ENCODE results near the gene DNAJB4. TPM values are rescaled to one million over a fixed set of nuclear protein-coding genes. Genes with fewer than 3 reads are reported as not detected.

The DNAJB4 gene
- total RNA-seq, 4 donors from 2014 or later, result 44.5 to 57.2 (median 50.8) TPM

DNA sequence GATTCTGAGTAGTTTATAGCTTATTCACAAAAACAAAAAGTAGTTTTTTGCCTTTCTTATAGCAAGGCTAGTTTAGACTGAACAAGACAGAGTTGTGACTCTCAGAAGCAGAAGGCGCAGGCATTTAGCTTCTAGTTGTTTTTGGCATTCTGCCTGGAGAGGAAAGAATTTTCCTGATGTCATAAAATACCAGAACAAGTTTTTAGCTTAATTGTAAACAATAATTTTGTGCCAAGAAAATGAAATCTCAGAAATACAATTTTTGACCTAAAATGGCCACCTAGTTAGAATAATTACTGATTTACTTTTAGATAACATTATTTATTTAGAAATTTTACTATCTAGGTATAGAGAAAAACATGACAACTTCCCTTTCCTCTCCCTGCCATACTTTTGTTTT lies 1.0 kb downstream of the DNAJB4 start:
- H3K4me1 ChIP-seq, result peaks cover 12 to 24% of the 10 kb centered on the region in 2 donors
- no peaks in the 10 kb centered on the region for H3K27me3 ChIP-seq
- intact Hi-C loops (cut with DNase I), result no loop called here
- peak overlapping the region; percentile 90 to 98 (median 94) for H3K27ac ChIP-seq
- WGBS, 2 donors, result 0 to 2% methylated on average over 1 of the region's 1 CpG
- H3K36me3 ChIP-seq, result no peaks in the 10 kb centered on the region
- H3K9me3 ChIP-seq, result no peaks in the 10 kb centered on the region
- H3K4me3 ChIP-seq (replicated peaks in 1 of 3), result peak overlapping the region in 2 of 3 donors; percentile 34 to 89
- DNase-seq, result peak; percentile 20 to 25
- peak in 1 of 2 donors; percentile 87 for TF ChIP-seq POLR2A (IDR thresholded peaks at IDR 0.05)
- TF ChIP-seq, protein P1, sequence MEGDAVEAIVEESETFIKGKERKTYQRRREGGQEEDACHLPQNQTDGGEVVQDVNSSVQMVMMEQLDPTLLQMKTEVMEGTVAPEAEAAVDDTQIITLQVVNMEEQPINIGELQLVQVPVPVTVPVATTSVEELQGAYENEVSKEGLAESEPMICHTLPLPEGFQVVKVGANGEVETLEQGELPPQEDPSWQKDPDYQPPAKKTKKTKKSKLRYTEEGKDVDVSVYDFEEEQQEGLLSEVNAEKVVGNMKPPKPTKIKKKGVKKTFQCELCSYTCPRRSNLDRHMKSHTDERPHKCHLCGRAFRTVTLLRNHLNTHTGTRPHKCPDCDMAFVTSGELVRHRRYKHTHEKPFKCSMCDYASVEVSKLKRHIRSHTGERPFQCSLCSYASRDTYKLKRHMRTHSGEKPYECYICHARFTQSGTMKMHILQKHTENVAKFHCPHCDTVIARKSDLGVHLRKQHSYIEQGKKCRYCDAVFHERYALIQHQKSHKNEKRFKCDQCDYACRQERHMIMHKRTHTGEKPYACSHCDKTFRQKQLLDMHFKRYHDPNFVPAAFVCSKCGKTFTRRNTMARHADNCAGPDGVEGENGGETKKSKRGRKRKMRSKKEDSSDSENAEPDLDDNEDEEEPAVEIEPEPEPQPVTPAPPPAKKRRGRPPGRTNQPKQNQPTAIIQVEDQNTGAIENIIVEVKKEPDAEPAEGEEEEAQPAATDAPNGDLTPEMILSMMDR (IDR thresholded peaks at IDR 0.05), result no peak

DNA sequence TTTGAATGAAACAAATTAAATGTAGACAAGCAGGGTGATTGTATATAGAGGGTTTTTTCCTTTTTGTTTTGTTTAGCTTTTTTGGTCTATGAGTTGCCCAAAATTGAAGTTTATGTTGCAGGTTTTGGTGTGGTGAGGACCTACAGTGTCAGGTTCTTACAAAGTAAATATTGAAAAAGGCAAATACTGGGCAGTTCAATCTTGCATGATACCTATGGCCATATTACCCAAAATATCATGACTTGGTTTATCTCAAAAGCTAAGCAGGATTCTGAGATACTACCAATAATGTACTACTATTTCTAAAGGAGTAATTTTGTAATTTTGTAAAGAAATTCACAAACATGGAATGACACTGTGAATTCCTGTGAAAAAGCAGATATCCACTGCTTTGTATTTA lies 1.8 kb downstream of the DNAJB4 start:
- H3K4me3 ChIP-seq (replicated peaks in 1 of 3), result peak overlapping the region in 2 of 3 donors; percentile 34 to 89
- TF ChIP-seq POLR2A (IDR thresholded peaks at IDR 0.05), result no peak
- H3K27me3 ChIP-seq, result no peaks in the 10 kb centered on the region
- no peaks in the 10 kb centered on the region for H3K9me3 ChIP-seq
- DNase-seq, result no peak
- peak overlapping the region; percentile 90 to 98 (median 94) for H3K27ac ChIP-seq
- intact Hi-C loops (cut with DNase I), result no loop called here
- no peaks in the 10 kb centered on the region for H3K36me3 ChIP-seq
- peaks cover 12 to 28% of the 10 kb centered on the region in 2 donors for H3K4me1 ChIP-seq

DNA sequence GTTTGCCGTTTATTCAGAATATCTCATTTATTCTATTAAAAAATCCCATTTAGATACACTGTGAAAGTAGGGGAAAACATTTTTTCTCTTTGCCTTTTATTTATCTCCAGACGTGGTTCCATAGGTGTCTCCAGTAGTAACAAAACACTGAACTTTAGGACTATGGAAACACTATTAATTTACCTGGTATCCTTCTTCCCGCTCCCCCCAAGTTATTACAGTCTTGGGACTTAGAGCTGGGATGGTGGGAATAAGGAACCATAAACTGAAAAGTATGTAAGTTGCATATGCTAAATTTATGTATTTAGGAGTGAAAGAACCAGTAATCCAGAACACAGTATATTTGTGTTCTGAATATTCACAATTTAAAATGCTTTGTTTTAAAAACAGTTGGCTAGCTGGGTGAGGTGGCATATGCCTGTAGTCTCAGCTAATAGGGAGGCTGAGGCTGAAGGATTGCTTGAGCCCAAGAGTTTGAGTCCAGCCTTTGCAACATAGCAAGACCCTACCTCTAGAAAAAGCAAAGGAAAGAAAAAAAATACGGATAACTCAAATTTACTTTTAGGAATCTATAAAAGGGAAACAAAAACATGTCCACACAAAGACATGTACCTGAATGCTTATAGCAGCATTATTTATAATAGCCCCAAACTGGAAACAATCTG lies 3.1 kb downstream of the DNAJB4 start:
- peak overlapping the region in 1 of 3 donors; percentile 98 for H3K27ac ChIP-seq
- no peak for DNase-seq
- H3K27me3 ChIP-seq, result no peaks in the 10 kb centered on the region
- 88 to 91% methylated on average over 4 of the region's 4 CpGs for WGBS, 2 donors
- intact Hi-C loops (cut with DNase I), result no loop called here
- TF ChIP-seq, protein P1 (IDR thresholded peaks at IDR 0.05), result no peak
- TF ChIP-seq POLR2A (IDR thresholded peaks at IDR 0.05), result no peak
- H3K36me3 ChIP-seq, result no peaks in the 10 kb centered on the region
- H3K4me3 ChIP-seq (replicated peaks in 1 of 3), result no peak overlapping the region
- peaks cover 12 to 28% of the 10 kb centered on the region in 2 donors for H3K4me1 ChIP-seq
- no peaks in the 10 kb centered on the region for H3K9me3 ChIP-seq

DNA sequence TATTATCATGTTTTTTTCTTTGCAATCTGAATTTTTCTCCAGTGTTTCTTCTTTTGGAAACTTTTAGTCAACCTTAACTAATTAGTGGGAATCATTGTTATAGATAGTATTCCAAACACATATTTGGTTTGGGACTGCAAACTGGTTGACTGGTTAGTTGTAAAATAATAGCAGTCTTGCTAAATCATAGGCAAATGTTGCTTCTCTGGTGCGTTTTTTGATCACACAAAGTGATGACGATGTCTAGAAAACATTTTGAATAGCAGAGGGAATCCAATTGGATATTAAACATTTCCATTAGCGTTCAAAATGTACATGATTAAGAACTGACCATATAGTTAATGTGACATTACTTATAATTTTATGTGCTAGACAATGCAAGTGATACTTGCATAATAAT lies 4.5 kb downstream of the DNAJB4 start:
- WGBS, 2 donors, result 91 to 95% methylated on average over 3 of the region's 3 CpGs
- Histone ChIP-seq H3K27me3 (no peaks in the 10 kb centered on the region), H3K27ac (no peak overlapping the region), H3K9me3 (no peaks in the 10 kb centered on the region), H3K36me3 (peaks cover 3 to 10% of the 10 kb centered on the region in 2 donors), H3K4me3 (replicated peaks in 1 of 3) (no peak overlapping the region), H3K4me1 (peaks cover 12 to 28% of the 10 kb centered on the region in 2 donors)
- TF ChIP-seq POLR2A (IDR thresholded peaks at IDR 0.05), result no peak
- TF ChIP-seq, protein P1 (IDR thresholded peaks at IDR 0.05), result no peak
- no peak for DNase-seq
- intact Hi-C loops (cut with DNase I), result no loop called here

DNA sequence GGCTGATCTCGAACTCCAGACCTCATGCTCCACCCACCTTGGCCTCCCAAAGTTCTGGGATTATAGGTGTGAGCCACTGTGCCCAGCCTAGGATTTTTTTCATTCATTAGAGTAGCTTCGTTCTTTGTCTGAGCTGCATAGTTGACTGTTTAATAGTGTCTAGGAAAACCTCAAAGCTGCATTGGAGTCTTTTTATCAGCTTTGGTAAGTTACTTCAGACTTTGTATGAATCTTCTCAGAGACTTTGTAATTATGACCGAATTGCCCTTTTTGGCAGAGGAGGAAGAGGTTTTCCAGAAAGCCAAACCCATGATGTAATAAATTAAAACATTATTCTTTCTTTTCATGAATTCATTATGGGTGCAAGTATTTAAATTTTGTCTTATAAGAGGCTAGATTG lies 5.1 kb downstream of the DNAJB4 start:
- H3K27me3 ChIP-seq, result no peaks in the 10 kb centered on the region
- intact Hi-C loops (cut with DNase I), result loop anchor here (10.0 kb wide), 1 partner anchor 105 kb away; no protein-coding TSS in a partner anchor
- no peaks in the 10 kb centered on the region for H3K9me3 ChIP-seq
- no peak overlapping the region for H3K4me3 ChIP-seq (replicated peaks in 1 of 3)
- peaks cover 12 to 28% of the 10 kb centered on the region in 2 donors for H3K4me1 ChIP-seq
- DNase-seq, result no peak
- no peak overlapping the region for H3K27ac ChIP-seq
- peaks cover 5 to 11% of the 10 kb centered on the region in 2 donors for H3K36me3 ChIP-seq
- WGBS, 2 donors, result 82 to 91% methylated on average over 3 of the region's 3 CpGs
- TF ChIP-seq, protein P1 (IDR thresholded peaks at IDR 0.05), result no peak
- no peak for TF ChIP-seq POLR2A (IDR thresholded peaks at IDR 0.05)

Data from thyroid gland (tissue), 4 donors.